ENCODE data around the gene LPGAT1.

- no peak for TF ChIP-seq CTCF (conservative IDR thresholded peaks at IDR 0.05)
- no peak for TF ChIP-seq EZH2 (IDR thresholded peaks at IDR 0.05; ENCODE audit: low read depth)
Observed at GRCh38 chr1:211789641-211790464, 40.7 kb downstream of the LPGAT1 start.

Measured in PC-9 (cell line).